GM21381 (cell line): ENCODE measurements around the gene GATA3.

ENCODE experiments used
- ATAC-seq: cut with Tn5 transposase; IDR thresholded peaks from one replicate; pipeline ENCODE4 v1.9.1; 2021; ENCODE audit warnings: mild to moderate bottlenecking, moderate library complexity; ENCODE audit not compliant: unreplicated experiment

The GATA3 gene

GRCh38 chr10:8050556-8051108 lies 3.9 kb upstream of the GATA3 start:
- ATAC-seq: no peak

DNA sequence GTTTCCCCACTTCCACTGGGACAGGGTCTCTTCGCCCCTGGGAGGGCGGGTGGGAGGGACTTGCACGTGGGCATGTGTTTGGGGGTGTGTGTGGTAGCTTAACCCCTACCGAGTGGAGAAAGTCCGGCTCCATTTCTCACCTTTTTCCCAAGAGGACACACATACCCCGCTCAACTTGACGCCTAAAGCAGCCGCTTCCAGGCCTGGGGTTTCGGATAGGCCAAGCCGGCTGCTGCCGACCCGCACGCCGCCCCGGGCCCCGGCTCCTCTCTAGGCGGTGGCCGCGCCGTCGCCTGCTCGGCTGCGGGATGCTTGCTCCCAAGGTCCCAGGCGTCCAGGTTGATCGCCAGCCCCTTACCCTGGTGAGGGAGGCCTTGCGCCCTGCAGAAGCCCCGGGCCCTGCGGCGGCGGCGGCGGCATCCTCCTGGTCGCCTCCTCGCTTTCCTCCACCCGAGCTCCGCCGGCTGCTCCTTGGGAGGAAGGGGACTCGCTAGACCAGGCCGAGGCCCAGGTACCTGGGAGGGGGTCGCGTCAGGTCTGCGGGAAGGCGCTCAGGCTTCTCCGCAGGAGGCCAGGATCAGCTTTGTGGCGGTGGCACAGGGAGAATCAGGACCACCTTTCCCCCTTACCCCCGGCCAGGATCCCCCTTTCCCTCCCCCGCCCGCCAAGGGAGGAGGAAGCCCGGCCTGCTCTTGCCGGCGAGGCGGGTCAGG lies 3.2 kb upstream of the GATA3 start:
- ATAC-seq: no peak

DNA sequence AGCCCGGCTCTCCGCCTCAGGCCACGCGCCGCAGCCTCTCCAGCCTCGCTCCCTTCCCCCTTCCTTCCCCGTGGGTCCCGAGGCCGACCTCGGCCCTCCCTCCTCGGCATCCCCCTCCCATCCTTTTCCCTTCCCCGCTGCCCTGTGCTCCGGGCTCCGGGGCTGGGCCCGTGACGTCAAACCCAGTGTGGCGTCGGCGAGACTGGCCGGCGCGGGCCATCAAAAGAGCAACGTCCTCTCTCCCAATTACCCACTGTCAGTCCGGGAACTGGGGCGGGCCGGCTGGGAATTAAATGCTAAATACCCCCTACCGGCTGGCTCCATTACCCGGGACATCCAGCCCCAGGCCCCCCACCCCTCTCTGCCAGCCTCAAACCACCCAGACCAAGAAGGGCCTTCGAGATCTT lies 2.6 kb upstream of the GATA3 start:
- no peak for ATAC-seq

- ATAC-seq: no peak
Observed at GRCh38 chr10:8052341-8052955, 2.0 kb upstream of the GATA3 start.

DNA sequence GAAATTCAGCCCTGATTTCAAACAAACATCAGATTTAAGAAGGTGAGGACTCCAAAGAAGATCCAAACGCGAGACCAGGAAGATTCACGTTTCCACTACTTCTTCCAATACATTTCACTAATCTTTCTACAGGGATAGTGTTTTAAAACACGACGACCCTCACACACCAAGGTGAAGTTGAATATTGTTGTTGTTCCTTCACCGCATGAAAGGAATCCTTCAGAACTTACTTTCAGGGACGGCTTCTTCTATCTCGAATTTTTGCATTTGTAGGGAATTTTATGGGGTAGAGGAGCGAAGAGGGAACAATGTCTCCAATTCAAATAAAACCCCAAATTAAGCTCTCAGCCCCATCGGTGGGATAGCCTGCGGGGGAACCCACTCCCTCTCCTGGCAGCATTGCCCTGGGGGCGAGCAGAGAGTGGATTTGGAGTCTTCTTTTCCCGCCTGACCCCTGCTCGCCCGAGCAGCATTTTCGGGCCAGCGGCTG lies 1.5 kb upstream of the GATA3 start:
- ATAC-seq: no peak

DNA sequence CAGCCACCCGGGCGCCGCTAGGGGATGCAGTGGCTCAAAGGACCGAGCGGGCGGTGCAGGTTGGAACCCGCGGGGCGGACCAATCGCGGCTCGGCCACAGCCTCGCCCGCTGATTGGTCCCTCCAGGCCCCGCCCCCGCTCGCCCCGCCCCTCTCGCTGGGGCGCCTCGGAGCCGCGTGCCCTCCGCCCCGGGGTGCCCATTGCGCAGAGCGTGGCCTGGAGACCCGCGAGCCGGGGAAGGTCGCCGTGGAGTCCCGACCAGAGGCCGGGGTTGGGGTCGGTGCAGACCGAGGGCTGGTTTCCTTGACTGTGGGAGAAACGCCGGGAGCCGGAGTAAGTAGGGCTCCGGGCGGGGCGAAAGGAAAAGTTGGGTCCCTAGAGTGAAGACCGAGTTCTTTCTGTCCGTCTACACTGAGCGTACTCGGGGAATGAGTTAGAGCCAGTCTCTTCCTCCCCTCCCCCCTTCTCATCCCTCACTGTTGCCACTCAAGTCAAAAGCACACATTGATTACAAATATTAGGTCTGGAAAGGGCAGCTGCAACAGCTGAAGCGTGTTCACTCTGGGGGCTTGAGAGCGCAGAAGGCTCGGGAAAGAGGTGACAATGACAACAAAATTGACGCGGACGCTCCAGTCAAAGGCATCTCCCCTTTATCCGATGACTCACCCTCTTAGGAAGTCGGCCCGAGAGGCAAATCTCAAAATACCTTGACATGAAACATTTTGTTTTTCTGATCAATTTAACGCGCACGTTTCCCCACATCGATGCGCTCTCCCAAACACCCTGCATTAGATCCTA lies 843 bp upstream of the GATA3 start:
- peak; percentile 63 for ATAC-seq

GRCh38 chr10:8054244-8054493 lies 319 bp upstream of the GATA3 start:
- peak; percentile 5 for ATAC-seq

- ATAC-seq: no peak
Observed at GRCh38 chr10:8055420-8056349, 1.2 kb downstream of the GATA3 start.

DNA sequence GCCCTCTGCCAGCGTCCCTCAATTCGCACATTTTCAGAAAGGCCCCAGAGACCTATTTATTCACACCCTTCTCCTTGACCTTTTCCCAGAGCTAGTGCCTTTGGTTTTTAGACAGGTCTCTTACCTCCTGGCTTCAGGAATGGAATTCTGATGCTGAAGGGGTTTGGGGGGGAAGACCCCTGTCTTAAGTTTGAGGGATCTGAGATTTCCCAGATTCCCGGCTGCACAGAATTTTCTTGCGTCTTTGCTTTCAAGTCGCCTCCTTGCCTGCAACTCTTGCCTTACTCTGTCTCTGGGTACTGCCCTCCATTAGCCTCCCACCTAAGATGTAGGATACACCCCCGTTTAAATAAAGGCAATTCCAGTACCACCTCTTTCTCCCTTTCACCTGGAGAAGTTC lies 1.9 kb downstream of the GATA3 start:
- no peak for ATAC-seq

- peak; percentile 8 for ATAC-seq
Observed at GRCh38 chr10:8056871-8057331, 2.4 kb downstream of the GATA3 start.

- ATAC-seq: no peak
Observed at GRCh38 chr10:8057636-8058273, 3.3 kb downstream of the GATA3 start.

- no peak for ATAC-seq
Observed at GRCh38 chr10:8058274-8059111, 4.0 kb downstream of the GATA3 start.

DNA sequence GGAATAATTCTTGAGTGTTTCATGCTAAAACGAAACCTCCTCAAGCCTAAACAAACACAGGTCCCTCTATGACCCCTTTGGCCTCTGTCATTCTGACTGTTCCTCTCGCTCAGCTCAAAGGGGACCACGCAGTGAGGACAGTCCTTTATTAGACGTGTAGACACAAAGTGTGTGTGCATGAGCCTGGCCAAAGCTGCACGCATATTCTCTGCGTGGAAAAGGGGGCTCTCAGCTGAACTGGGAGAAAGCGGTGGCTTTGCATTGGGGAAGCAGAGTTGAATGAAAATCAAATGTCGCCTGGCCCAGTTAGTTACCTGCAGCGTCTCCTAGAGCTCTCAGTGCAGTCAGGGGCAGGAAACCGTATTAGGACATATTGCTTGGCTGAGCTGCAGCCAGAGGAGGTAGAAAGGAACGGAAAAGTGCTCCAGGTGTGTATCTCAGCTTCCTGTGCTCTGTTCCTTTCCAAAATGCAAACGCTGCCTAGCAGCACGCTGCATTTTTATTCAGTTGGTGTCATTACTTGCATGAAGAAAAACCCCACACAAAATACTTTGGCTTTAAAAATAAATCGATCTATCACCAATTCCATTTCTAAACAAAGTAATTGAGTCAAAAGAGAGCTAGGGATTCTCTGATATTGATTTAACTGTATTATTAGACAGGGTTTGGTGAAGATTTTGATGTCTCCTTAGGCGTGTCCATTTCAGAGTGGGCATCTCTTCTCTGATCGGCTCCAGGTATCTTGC lies 4.9 kb downstream of the GATA3 start:
- ATAC-seq: no peak

GRCh38 chr10:8060010-8060703 lies 5.7 kb downstream of the GATA3 start:
- ATAC-seq: peak; percentile 44

- no peak for ATAC-seq
Observed at GRCh38 chr10:8060704-8061121, 6.2 kb downstream of the GATA3 start.

DNA sequence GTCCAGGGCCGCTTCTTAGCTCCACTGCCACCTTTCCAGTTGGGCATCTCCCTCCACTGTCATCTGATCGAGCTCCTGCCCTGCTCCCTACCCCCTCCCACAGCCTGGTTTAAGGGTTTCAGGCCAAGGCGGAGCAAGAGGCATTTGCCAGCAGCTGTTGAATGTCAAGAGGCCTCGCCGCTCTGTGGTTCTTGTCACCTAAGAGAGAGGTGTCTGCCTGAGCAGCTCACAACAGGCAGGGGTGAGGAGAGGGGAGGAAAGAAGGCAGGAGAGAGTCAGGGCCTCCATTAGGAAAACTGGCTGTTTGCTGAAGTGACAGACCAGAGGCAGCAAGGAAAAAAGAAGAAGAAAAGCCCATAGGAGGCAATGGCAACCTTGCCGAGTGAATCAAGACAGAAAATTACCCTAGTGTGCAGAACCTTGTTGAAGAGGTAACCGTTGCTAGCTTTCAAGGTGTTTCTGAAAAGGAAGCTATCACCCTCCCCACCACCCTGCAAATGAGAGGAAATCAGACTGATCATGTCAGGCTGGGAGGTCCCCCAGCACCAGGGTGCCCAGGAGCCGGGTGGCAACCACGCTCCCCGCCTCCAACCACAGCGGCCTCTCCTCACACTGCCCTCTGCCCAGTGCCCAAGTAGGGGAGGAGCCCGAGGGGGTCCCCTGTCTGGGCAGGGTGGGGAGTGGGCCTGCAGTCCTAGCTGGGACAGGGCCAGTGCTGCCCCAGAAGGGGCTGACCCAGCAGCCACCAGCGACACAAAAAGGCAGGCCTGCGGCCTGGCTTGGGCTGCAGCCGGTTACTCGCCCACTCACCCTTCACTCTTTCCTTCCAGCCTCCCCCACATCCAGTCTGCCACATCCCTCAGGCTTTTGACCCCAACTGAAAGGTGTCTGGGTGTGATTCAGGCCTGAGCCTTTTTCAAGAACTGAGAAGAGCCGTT lies 7.1 kb downstream of the GATA3 start:
- ATAC-seq: no peak
